ENCODE results near the gene EML1.

GRCh38 chr14:99810559-99810874, 17.3 kb downstream of the EML1 start:
- no peak for TF ChIP-seq CTCF (IDR thresholded peaks at IDR 0.05)
- no peak for TF ChIP-seq POLR2A (IDR thresholded peaks at IDR 0.05; ENCODE audit: low read depth)

All from esophagus muscularis mucosa (tissue), 3 donors.